Naive thymus-derived CD4-positive, alpha-beta T cell (primary cell): ENCODE measurements around the gene OTULINL. TPM values are rescaled to one million over a fixed set of nuclear protein-coding genes. Genes with fewer than 3 reads are reported as not detected.

Experiments used
- ATAC-seq: fragments of 150-1000 bp; cut with Tn5 transposase; 2 replicates; pipeline ENCODE4 v1.10.0; 2021; ENCODE audit warnings: mild to moderate bottlenecking, moderate library complexity
- CTCF ChIA-PET: fragments of 350-600 bp; sonication (Branson Sonifier 250); formaldehyde crosslinking; loops from one replicate; lab custom pipeline; 2021; ENCODE audit warnings: antibody characterized with exemption; lab: Charles Lee
- POLR2A ChIA-PET: fragments of 350-600 bp; sonication (Branson Sonifier 250); formaldehyde crosslinking; loops from one replicate; lab custom pipeline; 2021; ENCODE audit warnings: antibody characterized with exemption, inconsistent platforms; lab: Charles Lee
- DNase-seq, 9 donors: peaks; one replicate each; pipeline versions ENCODE4 v3.0.0 to v3.0.0-alpha.2; 2020 to 2022; ENCODE audit warnings: mixed read lengths in 1 of 9
- H3K27ac ChIP-seq: one replicate; pipeline ENCODE4 v1.7.0; 2013; ENCODE audit warnings: mild to moderate bottlenecking, low read depth, low read length, moderate library complexity
- H3K27me3 ChIP-seq, 2 donors: one replicate each; pipeline ENCODE4 v1.7.0; 2013; ENCODE audit warnings: low read length in 2 of 2, mild to moderate bottlenecking in 2 of 2, moderate library complexity in 2 of 2; ENCODE audit not compliant: control insufficient read depth in 2 of 2, insufficient read depth in 2 of 2
- H3K36me3 ChIP-seq, 3 experiments: 1 replicate in 2 of 3; 2 replicates in 1 of 3; pipeline ENCODE4 v1.7.0; 2013; ENCODE audit warnings: low read length in 3 of 3, mild to moderate bottlenecking in 3 of 3, moderate library complexity in 1 of 3; ENCODE audit not compliant: insufficient read depth in 3 of 3, control insufficient read depth in 2 of 3
- H3K4me1 ChIP-seq, 2 donors: one replicate each; pipeline ENCODE4 v1.7.0; 2013; ENCODE audit warnings: low read length in 2 of 2, mild to moderate bottlenecking in 2 of 2, moderate library complexity in 1 of 2; ENCODE audit not compliant: control insufficient read depth in 2 of 2, insufficient read depth in 2 of 2
- H3K4me3 ChIP-seq: 2 replicates; pipeline ENCODE4 v1.7.0; 2013; ENCODE audit warnings: mild to moderate bottlenecking, low read length
- H3K9me3 ChIP-seq, 3 experiments: 1 replicate in 2 of 3; 2 replicates in 1 of 3; pipeline ENCODE4 v1.7.0; 2013; ENCODE audit warnings: low read length in 3 of 3; ENCODE audit not compliant: control insufficient read depth in 2 of 3
- H3K27ac Mint-ChIP-seq, 9 donors: one replicate each; pipeline ENCODE4 v1.8.0; 2020 to 2022; ENCODE audit warnings: mixed read lengths in 9 of 9, mild to moderate bottlenecking in 8 of 9, moderate library complexity in 5 of 9, inconsistent platforms in 2 of 9
- H3K27me3 Mint-ChIP-seq, 5 donors: one replicate each; pipeline ENCODE4 v1.8.0; 2021 to 2022; ENCODE audit warnings: mixed read lengths in 5 of 5, mild to moderate bottlenecking in 1 of 5
- H3K36me3 Mint-ChIP-seq, 5 donors: one replicate each; pipeline ENCODE4 v1.8.0; 2020 to 2022; ENCODE audit warnings: mixed read lengths in 5 of 5, mild to moderate bottlenecking in 3 of 5, inconsistent platforms in 1 of 5
- H3K4me1 Mint-ChIP-seq, 7 donors: one replicate each; pipeline ENCODE4 v1.8.0; 2020 to 2022; ENCODE audit warnings: mixed read lengths in 7 of 7, mild to moderate bottlenecking in 3 of 7, inconsistent platforms in 1 of 7
- H3K4me3 Mint-ChIP-seq, 10 donors: one replicate each; pipeline ENCODE4 v1.8.0; 2020 to 2022; ENCODE audit warnings: mild to moderate bottlenecking in 10 of 10, mixed read lengths in 10 of 10, moderate library complexity in 6 of 10, inconsistent platforms in 2 of 10
- H3K9me3 Mint-ChIP-seq, 11 donors: one replicate each; pipeline ENCODE4 v1.8.0; 2020 to 2022; ENCODE audit warnings: mixed read lengths in 11 of 11, mild to moderate bottlenecking in 4 of 11, inconsistent platforms in 1 of 11, moderate library complexity in 1 of 11
- intact Hi-C, 2 donors: fragments of 100-400 bp; cut with micrococcal nuclease; formaldehyde crosslinking; loops; one replicate each; pipeline ENCODE4 v1.15.1; 2023
- polyA plus RNA-seq, 2 donors: library from polyadenylated mRNA; unstranded; fragments of 300-500 nt; fragmentation: Illumina TruSeq; gene quantifications; one replicate each; pipeline ENCODE4 v1.2.3, GENCODE V29; 2021
- total RNA-seq, 6 experiments: library from RNA in 5 of 6; stranded (reverse) in 5 of 6; gene quantifications; 1 replicate in 5 of 6; 2 replicates in 1 of 6; pipeline ENCODE4 v1.2.3 and lab custom pipeline; 2021 to 2026

OTULINL gene
- total and polyA plus RNA-seq, 7 experiments from 2014 or later = 25.7 to 44.7 (median 31.9) TPM

- Histone ChIP-seq H3K36me3 (no peaks in the 10 kb centered on the region), H3K4me1 (no peaks in the 10 kb centered on the region), H3K27ac (no peak overlapping the region), H3K27me3 (no peaks in the 10 kb centered on the region), H3K9me3 (no peaks in the 10 kb centered on the region), H3K4me3 (no peak overlapping the region)
- ATAC-seq = no peak
- peaks cover 0 to 8% (median 2%) of the 10 kb centered on the region in 11 donors for H3K9me3 Mint-ChIP-seq
- POLR2A ChIA-PET = no interaction called here
- H3K27ac Mint-ChIP-seq = no peak overlapping the region
- peaks cover 0 to 4% (median 0%) of the 10 kb centered on the region in 5 donors for H3K27me3 Mint-ChIP-seq
- CTCF ChIA-PET = no interaction called here
- no peak for DNase-seq
- intact Hi-C loops = no loop called here
- peaks cover 0 to 1% (median 0%) of the 10 kb centered on the region in 7 donors for H3K4me1 Mint-ChIP-seq
- peaks cover 0 to 5% (median 0%) of the 10 kb centered on the region in 5 donors for H3K36me3 Mint-ChIP-seq
- no peak overlapping the region for H3K4me3 Mint-ChIP-seq
Measured at GRCh38 chr5:14630671-14631070, 49.1 kb downstream of the OTULINL start.

GRCh38 chr5:14635656-14636055, 54.1 kb downstream of the OTULINL start:
- POLR2A ChIA-PET = no interaction called here
- DNase-seq (no peak), ATAC-seq (no peak)
- Mint-ChIP-seq H3K4me1 (no peaks in the 10 kb centered on the region), H3K36me3 (peaks cover 0 to 1% (median 0%) of the 10 kb centered on the region in 5 donors), H3K4me3 (no peak overlapping the region), H3K9me3 (peaks cover 0 to under 1% (median 0%) of the 10 kb centered on the region in 11 donors), H3K27ac (no peak overlapping the region), H3K27me3 (peaks cover 0 to 17% (median 0%) of the 10 kb centered on the region in 5 donors)
- Histone ChIP-seq H3K9me3 (no peaks in the 10 kb centered on the region), H3K4me1 (no peaks in the 10 kb centered on the region), H3K4me3 (no peak overlapping the region), H3K27me3 (no peaks in the 10 kb centered on the region), H3K27ac (no peak overlapping the region), H3K36me3 (no peaks in the 10 kb centered on the region)
- CTCF ChIA-PET = interaction anchor here (1.9 kb wide), 1 partner anchor 13 kb away, joined by 4 read pairs; no protein-coding TSS in a partner anchor
- intact Hi-C loops = no loop called here

GRCh38 chr5:14640765-14641164, 59.2 kb downstream of the OTULINL start:
- no peaks in the 10 kb centered on the region for H3K36me3 ChIP-seq
- peaks cover 0 to 2% (median 0%) of the 10 kb centered on the region in 11 donors for H3K9me3 Mint-ChIP-seq
- intact Hi-C loops = loop anchor here in 1 of 2 donors (10.0 kb wide), 1 partner anchor 646 kb away; no protein-coding TSS in a partner anchor
- POLR2A ChIA-PET = no interaction called here
- no peaks in the 10 kb centered on the region for H3K27me3 ChIP-seq
- H3K4me3 ChIP-seq = no peak overlapping the region
- H3K27ac Mint-ChIP-seq = no peak overlapping the region
- H3K27me3 Mint-ChIP-seq = peaks cover 0 to 44% (median 17%) of the 10 kb centered on the region in 5 donors
- peaks cover 0 to 2% (median 0%) of the 10 kb centered on the region in 7 donors for H3K4me1 Mint-ChIP-seq
- H3K27ac ChIP-seq = no peak overlapping the region
- no peak for ATAC-seq
- H3K36me3 Mint-ChIP-seq = no peaks in the 10 kb centered on the region
- H3K4me1 ChIP-seq = no peaks in the 10 kb centered on the region
- H3K9me3 ChIP-seq = no peaks in the 10 kb centered on the region
- CTCF ChIA-PET = interaction anchor here (1.7 kb wide), 1 partner anchor 8 kb away, joined by 10 read pairs; no protein-coding TSS in a partner anchor
- no peak for DNase-seq
- H3K4me3 Mint-ChIP-seq = no peak overlapping the region

GRCh38 chr5:14644623-14645237, 63.1 kb downstream of the OTULINL start:
- DNase-seq (no peak), ATAC-seq (no peak)
- POLR2A ChIA-PET = no interaction called here
- no peaks in the 10 kb centered on the region for H3K27me3 ChIP-seq
- H3K4me3 ChIP-seq = no peak overlapping the region
- CTCF ChIA-PET = interaction anchor here (0.7 to 1.1 kb wide), 3 partner anchors 62 to 283 kb away, joined by 3 to 4 read pairs (median 3); no protein-coding TSS in a partner anchor
- H3K36me3 Mint-ChIP-seq = no peaks in the 10 kb centered on the region
- no peaks in the 10 kb centered on the region for H3K9me3 ChIP-seq
- no peak overlapping the region for H3K4me3 Mint-ChIP-seq
- no peak overlapping the region for H3K27ac ChIP-seq
- peaks cover 0 to 2% (median 0%) of the 10 kb centered on the region in 11 donors for H3K9me3 Mint-ChIP-seq
- H3K4me1 Mint-ChIP-seq = peaks cover 0 to 8% (median 0%) of the 10 kb centered on the region in 7 donors
- intact Hi-C loops = loop anchor here (5.0 to 10.0 kb wide), 3 partner anchors 47 to 650 kb away; partner anchors contain the start of gene OTULINL (in 1 of the 2)
- peaks cover 5 to 42% (median 18%) of the 10 kb centered on the region in 5 donors for H3K27me3 Mint-ChIP-seq
- no peaks in the 10 kb centered on the region for H3K36me3 ChIP-seq
- no peak overlapping the region for H3K27ac Mint-ChIP-seq
- H3K4me1 ChIP-seq = no peaks in the 10 kb centered on the region

GRCh38 chr5:14650052-14650451, 68.5 kb downstream of the OTULINL start:
- no peaks in the 10 kb centered on the region for H3K9me3 Mint-ChIP-seq
- H3K36me3 Mint-ChIP-seq = no peaks in the 10 kb centered on the region
- H3K27ac Mint-ChIP-seq = no peak overlapping the region
- H3K27ac ChIP-seq = no peak overlapping the region
- POLR2A ChIA-PET = interaction anchor here (0.6 kb wide), 1 partner anchor 529 kb away, joined by 5 read pairs; no protein-coding TSS in a partner anchor
- no peaks in the 10 kb centered on the region for H3K27me3 ChIP-seq
- intact Hi-C loops = no loop called here
- peaks cover 0 to 17% (median 2%) of the 10 kb centered on the region in 7 donors for H3K4me1 Mint-ChIP-seq
- H3K36me3 ChIP-seq = no peaks in the 10 kb centered on the region
- no peak for ATAC-seq
- peaks cover 10 to 40% (median 19%) of the 10 kb centered on the region in 5 donors for H3K27me3 Mint-ChIP-seq
- CTCF ChIA-PET = interaction anchor here (1.0 to 5.2 kb wide), 6 partner anchors 250 to 299 kb away, joined by 3 to 124 read pairs (median 26); no protein-coding TSS in a partner anchor
- H3K9me3 ChIP-seq = no peaks in the 10 kb centered on the region
- H3K4me1 ChIP-seq = no peaks in the 10 kb centered on the region
- no peak for DNase-seq
- no peak overlapping the region for H3K4me3 ChIP-seq
- no peak overlapping the region for H3K4me3 Mint-ChIP-seq

- no peak overlapping the region for H3K4me3 Mint-ChIP-seq
- Histone ChIP-seq H3K27me3 (no peaks in the 10 kb centered on the region), H3K9me3 (no peaks in the 10 kb centered on the region), H3K4me1 (no peaks in the 10 kb centered on the region), H3K36me3 (no peaks in the 10 kb centered on the region), H3K4me3 (no peak overlapping the region), H3K27ac (no peak overlapping the region)
- CTCF ChIA-PET = interaction anchor here (0.9 to 1.7 kb wide), 4 partner anchors 293 to 348 kb away, joined by 3 to 9 read pairs (median 3); no protein-coding TSS in a partner anchor
- ATAC-seq (no peak), DNase-seq (no peak)
- no peaks in the 10 kb centered on the region for H3K9me3 Mint-ChIP-seq
- H3K36me3 Mint-ChIP-seq = no peaks in the 10 kb centered on the region
- no peak overlapping the region for H3K27ac Mint-ChIP-seq
- intact Hi-C loops = no loop called here
- H3K4me1 Mint-ChIP-seq = peaks cover 0 to 25% (median 8%) of the 10 kb centered on the region in 7 donors
- POLR2A ChIA-PET = no interaction called here
- peaks cover 0 to 19% (median 7%) of the 10 kb centered on the region in 5 donors for H3K27me3 Mint-ChIP-seq
Measured at GRCh38 chr5:14655146-14655741, 73.7 kb downstream of the OTULINL start.
